H1 (cell line): ENCODE results near the gene TTF1. TPM values are rescaled to one million over a fixed set of nuclear protein-coding genes. Genes with fewer than 3 reads are reported as not detected.

Experiments used
- CTCF ChIA-PET: fragments of 300-600 bp; sonication (Branson Sonifier 250); formaldehyde crosslinking; loops from one replicate; lab custom pipeline; 2021; ENCODE audit not compliant: partially characterized antibody; lab: Charles Lee
- POLR2A ChIA-PET: fragments of 300-600 bp; sonication (Branson Sonifier 250); formaldehyde crosslinking; loops from one replicate; lab custom pipeline; 2021; ENCODE audit warnings: inconsistent platforms; ENCODE audit not compliant: partially characterized antibody; lab: Charles Lee
- DNase-seq, 2 experiments: peaks; one replicate each; pipeline versions ENCODE4 v3.0.0 to v3.0.0-alpha.2; 2010 to 2022; ENCODE audit warnings: low spot score in 2 of 2, low read depth in 1 of 2, mixed read lengths in 1 of 2
- FAIRE-seq: peaks from 2 replicates; lab custom pipeline; 2011; peaks lifted over from hg19 to GRCh38; lab: Jason Lieb, UNC
- H2AFZ ChIP-seq: 2 replicates; pipeline ENCODE4 v1.8.1; 2012; ENCODE audit warnings: low read length, inconsistent platforms
- H2AK5ac ChIP-seq: 2 replicates; pipeline ENCODE4 v1.6.1; 2013; ENCODE audit warnings: low read depth, low read length
- H2BK120ac ChIP-seq: replicated peaks from 2 replicates; pipeline ENCODE3; 2013; ENCODE audit warnings: low read depth, low read length, inconsistent platforms
- H2BK12ac ChIP-seq: 2 replicates; pipeline ENCODE4 v1.6.1; 2013; ENCODE audit warnings: low read depth, low read length
- H2BK15ac ChIP-seq: 2 replicates; pipeline ENCODE4 v1.6.1; 2013; ENCODE audit warnings: low read length
- H2BK20ac ChIP-seq: 2 replicates; pipeline ENCODE4 v1.6.1; 2013; ENCODE audit warnings: low read length
- H2BK5ac ChIP-seq: 2 replicates; pipeline ENCODE4 v1.6.1; 2013; ENCODE audit warnings: low read depth, low read length
- H3K14ac ChIP-seq: 2 replicates; pipeline ENCODE4 v1.6.1; 2013; ENCODE audit warnings: inconsistent platforms; ENCODE audit not compliant: insufficient read length
- H3K18ac ChIP-seq: 2 replicates; pipeline ENCODE4 v1.6.1; 2013; ENCODE audit warnings: low read length; ENCODE audit errors: extremely low read depth
- H3K23ac ChIP-seq: 2 replicates; pipeline ENCODE4 v1.6.1; 2013; ENCODE audit warnings: inconsistent platforms; ENCODE audit not compliant: insufficient read length
- H3K23me2 ChIP-seq: 2 replicates; pipeline ENCODE4 v1.6.1; 2013; ENCODE audit warnings: low read depth, low read length
- H3K27ac ChIP-seq: 2 replicates; pipeline ENCODE4 v1.6.1; 2011; ENCODE audit warnings: low read depth, low read length, inconsistent platforms
- H3K27me3 ChIP-seq, 4 experiments: replicated peaks in 1 of 4; 1 replicate in 1 of 4; 2 replicates in 3 of 4; pipeline versions ENCODE4 v1.6.1 to v1.8.1; 2011 to 2013; ENCODE audit warnings: low read length in 3 of 4, mild to moderate bottlenecking in 3 of 4, inconsistent platforms in 2 of 4, mixed read lengths in 2 of 4, moderate library complexity in 1 of 4; ENCODE audit not compliant: control insufficient read depth in 3 of 4, insufficient read depth in 3 of 4; ENCODE audit errors: extremely low read depth in 1 of 4
- H3K36me3 ChIP-seq, 4 experiments: 2 replicates each; pipeline versions ENCODE4 v1.6.1 to v1.8.1; 2011 to 2013; ENCODE audit warnings: mild to moderate bottlenecking in 4 of 4, low read length in 3 of 4, moderate library complexity in 2 of 4, control low read depth in 1 of 4, inconsistent platforms in 1 of 4; ENCODE audit not compliant: insufficient read depth in 4 of 4, control insufficient read depth in 2 of 4
- H3K4ac ChIP-seq: replicated peaks from 2 replicates; pipeline ENCODE3; 2013; ENCODE audit warnings: low read length, low read depth, mixed read lengths, inconsistent platforms; ENCODE audit not compliant: insufficient read length
- H3K4me1 ChIP-seq, 4 experiments: replicated peaks in 1 of 4; 1 replicate in 1 of 4; 2 replicates in 3 of 4; pipeline versions ENCODE4 v1.6.1 to v1.8.1; 2011 to 2013; ENCODE audit warnings: low read length in 3 of 4, inconsistent platforms in 2 of 4, mixed read lengths in 1 of 4; ENCODE audit not compliant: insufficient read depth in 4 of 4, control insufficient read depth in 3 of 4
- H3K4me2 ChIP-seq, 2 experiments: 2 replicates each; pipeline versions ENCODE4 v1.6.1 to v1.8.1; 2011 to 2013; ENCODE audit warnings: low read depth in 2 of 2, low read length in 2 of 2, control low read depth in 1 of 2, inconsistent platforms in 1 of 2, mild to moderate bottlenecking in 1 of 2; ENCODE audit not compliant: insufficient read depth in 1 of 2
- H3K4me3 ChIP-seq, 4 experiments: fragments of 200-600, 300-600 bp in 1 of 4; sonication (generic), shearing (Covaris generic), sonication (Bioruptor Twin) in 1 of 4; 2 replicates each; pipeline versions ENCODE4 v1.5.1 to v1.8.1; 2011 to 2016; ENCODE audit warnings: low read length in 4 of 4, low read depth in 3 of 4, control low read depth in 2 of 4, inconsistent platforms in 2 of 4, mild to moderate bottlenecking in 2 of 4, mixed read lengths in 1 of 4, moderate library complexity in 1 of 4; ENCODE audit not compliant: insufficient read depth in 2 of 4; ENCODE audit errors: extremely low read depth in 1 of 4
- H3K56ac ChIP-seq: replicated peaks from 2 replicates; pipeline ENCODE3; 2013; ENCODE audit warnings: low read depth, mild to moderate bottlenecking, mixed read lengths, low read length, inconsistent platforms; ENCODE audit not compliant: insufficient read length
- H3K79me1 ChIP-seq: 2 replicates; pipeline ENCODE4 v1.6.1; 2013; ENCODE audit warnings: low read depth, low read length, control low read depth
- H3K79me2 ChIP-seq, 2 experiments: 2 replicates each; pipeline versions ENCODE4 v1.6.1 to v1.8.1; 2012 to 2013; ENCODE audit warnings: low read length in 2 of 2, mild to moderate bottlenecking in 2 of 2, inconsistent platforms in 1 of 2; ENCODE audit not compliant: insufficient read depth in 2 of 2, control insufficient read depth in 1 of 2
- H3K9ac ChIP-seq, 4 experiments: replicated peaks in 1 of 4; 1 replicate in 1 of 4; 2 replicates in 3 of 4; pipeline versions ENCODE4 v1.6.1 to v1.8.1; 2011 to 2013; ENCODE audit warnings: low read depth in 3 of 4, low read length in 3 of 4, control low read depth in 2 of 4, mild to moderate bottlenecking in 2 of 4, moderate library complexity in 2 of 4, inconsistent platforms in 1 of 4; ENCODE audit errors: extremely low read depth in 1 of 4
- H3K9me3 ChIP-seq, 2 experiments: 2 replicates each; pipeline versions ENCODE4 v1.6.1 to v1.8.1; 2012 to 2013; ENCODE audit warnings: mild to moderate bottlenecking in 2 of 2, moderate library complexity in 2 of 2, control low read depth in 1 of 2, inconsistent platforms in 1 of 2, low read depth in 1 of 2, low read length in 1 of 2, mixed read lengths in 1 of 2; ENCODE audit not compliant: insufficient read depth in 2 of 2
- H4K20me1 ChIP-seq, 2 experiments: replicated peaks in 1 of 2; 2 replicates each; pipeline versions ENCODE3 to v1.8.1; 2011 to 2013; ENCODE audit warnings: inconsistent platforms in 2 of 2, low read length in 2 of 2, mild to moderate bottlenecking in 1 of 2; ENCODE audit not compliant: insufficient read depth in 2 of 2, control insufficient read depth in 1 of 2
- H4K5ac ChIP-seq: 2 replicates; pipeline ENCODE4 v1.6.1; 2013; ENCODE audit warnings: low read length, low read depth, mixed read lengths, inconsistent platforms; ENCODE audit not compliant: insufficient read length
- H4K8ac ChIP-seq: 2 replicates; pipeline ENCODE4 v1.8.0; 2013; ENCODE audit warnings: mild to moderate bottlenecking, moderate library complexity, low read length, inconsistent platforms; ENCODE audit not compliant: insufficient read depth; ENCODE audit errors: extremely low read depth
- H4K91ac ChIP-seq: replicated peaks from 2 replicates; pipeline ENCODE3; 2013; ENCODE audit warnings: low read length, mixed read lengths, inconsistent platforms; ENCODE audit not compliant: insufficient read length
- BRCA1 ChIP-seq: IDR thresholded peaks from 2 replicates; pipeline ENCODE4 v1.6.1; 2012; ENCODE audit warnings: low read depth, low read length, improper control_type of control experiment
- CEBPB ChIP-seq: IDR thresholded peaks from 2 replicates; pipeline ENCODE4 v1.6.1; 2012; ENCODE audit warnings: low read depth, low read length
- KDM4A ChIP-seq: IDR thresholded peaks from one replicate; pipeline ENCODE4 v1.7.1; 2012; ENCODE audit warnings: low read depth, mild to moderate bottlenecking, moderate library complexity, low read length, inconsistent platforms; ENCODE audit not compliant: severe bottlenecking
- KDM5A ChIP-seq: fragments of 200-600 bp; IDR thresholded peaks from 2 replicates; pipeline ENCODE4 v1.7.1; 2012; ENCODE audit warnings: mild to moderate bottlenecking, low read length, inconsistent platforms, mixed read lengths
- MAFK ChIP-seq: IDR thresholded peaks from 2 replicates; pipeline ENCODE4 v1.6.1; 2012; ENCODE audit warnings: low read depth, mild to moderate bottlenecking, improper control_type of control experiment, low read length
- RAD21 ChIP-seq, 2 experiments: IDR thresholded peaks in 1 of 2; conservative IDR thresholded peaks in 1 of 2; 2 replicates each; pipeline ENCODE4 v1.6.1; 2011; ENCODE audit warnings: low read depth in 2 of 2, low read length in 2 of 2, improper control_type of control experiment in 1 of 2, inconsistent platforms in 1 of 2, mild to moderate bottlenecking in 1 of 2, moderate library complexity in 1 of 2
- SRF ChIP-seq: IDR thresholded peaks from 2 replicates; pipeline ENCODE4 v1.6.1; 2011; ENCODE audit warnings: mild to moderate bottlenecking, low read depth, low read length, moderate library complexity
- TAF1 ChIP-seq: IDR thresholded peaks from 2 replicates; pipeline ENCODE4 v1.6.1; 2011; ENCODE audit warnings: mild to moderate bottlenecking, low read depth, low read length
- TEAD4 ChIP-seq: IDR thresholded peaks from 2 replicates; pipeline ENCODE4 v1.6.1; 2012; ENCODE audit warnings: low read depth, low read length, inconsistent platforms, mixed read lengths
- YY1 ChIP-seq: IDR thresholded peaks from 2 replicates; pipeline ENCODE4 v1.6.1; 2011; ENCODE audit warnings: low read depth, mild to moderate bottlenecking, low read length
- ZNF274 ChIP-seq: IDR thresholded peaks from 2 replicates; pipeline ENCODE4 v1.7.0; 2012; ENCODE audit warnings: low read length, borderline replicate concordance; ENCODE audit errors: extremely low read depth
- WGBS, 2 experiments: shearing (Covaris generic) in 1 of 2; methylation state at CpG; one replicate each; pipeline versions ENCODE4 v1.1.6 to v1.1.7; 2013 to 2015; ENCODE audit warnings: low lambda C conversion rate in 2 of 2, mixed read lengths in 2 of 2, inconsistent platforms in 1 of 2, low coverage in 1 of 2, missing lambda C conversion rate in 1 of 2; ENCODE audit not compliant: insufficient replicate concordance in 2 of 2, insufficient coverage in 1 of 2, insufficient read length in 1 of 2; ENCODE audit errors: extremely low coverage in 1 of 2, missing lambda C conversion rate in 1 of 2; 5-methylcytosine and 5-hydroxymethylcytosine counted together
- polyA plus RNA-seq, 7 experiments: library from polyadenylated mRNA; depleted of rRNA in 3 of 7; stranded (reverse) in 5 of 7; unstranded in 2 of 7; fragments of >200 nt in 5 of 7; fragments of 200-250 nt in 2 of 7; gene quantifications; 1 replicate in 5 of 7; 2 replicates in 1 of 7; 4 replicates in 1 of 7; pipeline versions ENCODE4 v1.2.1 to v1.2.3, GENCODE V29; 2011 to 2013; ENCODE audit warnings: missing spikeins in 2 of 7, mixed read lengths in 2 of 7
- total RNA-seq: library from RNA; stranded (reverse); fragmentation: NEBNext Ultra II Directional; extraction: Animal tissue kit (Norgen Biotek cat#: 25700); gene quantifications from 2 replicates; pipeline ENCODE4 v1.2.1, GENCODE V29; 2021

Gene TTF1
- total and polyA plus RNA-seq, 2 of the 8 experiments (the other 6 are each of a cell fraction or from before 2014, with no cell fraction given): 7.8 to 22.2 TPM

DNA sequence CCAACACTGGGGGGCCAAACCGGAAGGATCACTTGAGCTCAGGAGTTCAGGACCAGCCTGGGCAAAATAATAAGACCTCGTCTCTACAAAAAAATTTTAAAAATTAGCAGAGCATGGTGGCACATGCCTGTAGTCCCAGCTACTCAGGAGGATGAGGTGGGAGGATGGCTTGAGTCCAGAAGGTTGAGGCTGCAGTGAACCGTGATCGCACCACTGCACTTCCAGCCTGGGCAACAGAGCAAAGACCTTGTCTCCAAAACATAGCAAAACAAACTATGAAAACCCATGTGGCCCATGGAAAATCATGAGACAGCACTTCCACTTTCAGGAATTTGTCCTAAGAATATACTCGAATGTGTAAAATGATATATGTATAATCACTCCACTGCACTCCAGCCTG lies 58.0 kb downstream of the TTF1 start:
- Histone ChIP-seq H2BK20ac (no peak overlapping the region), H3K18ac (no peak overlapping the region), H2BK15ac (no peak overlapping the region), H2BK120ac (no peak overlapping the region), H3K56ac (no peak overlapping the region), H4K5ac (no peak overlapping the region), H4K20me1 (peaks cover 4 to 5% of the 10 kb centered on the region in 2 experiments), H3K9me3 (no peaks in the 10 kb centered on the region), H4K8ac (no peak overlapping the region), H3K4ac (no peak overlapping the region), H3K27ac (no peak overlapping the region), H3K4me3 (no peak overlapping the region), H3K27me3 (no peaks in the 10 kb centered on the region), H2BK5ac (no peak overlapping the region), H3K36me3 (peaks cover 19 to 89% (median 60%) of the 10 kb centered on the region in 4 experiments), H3K4me1 (no peaks in the 10 kb centered on the region), H2AFZ (no peak overlapping the region), H3K79me1 (peaks cover 4% of the 10 kb centered on the region; the same call in 1 of the 2 replicates), H3K14ac (no peak overlapping the region), H3K79me2 (peaks cover 6 to 22% of the 10 kb centered on the region in 2 experiments), H3K9ac (no peak overlapping the region), H3K23ac (no peak overlapping the region), H2AK5ac (no peak overlapping the region), H2BK12ac (no peak overlapping the region), H3K4me2 (no peak overlapping the region), H4K91ac (no peak overlapping the region), H3K23me2 (no peaks in the 10 kb centered on the region)
- DNase-seq (no peak), FAIRE-seq (no peak)
- 77% methylated on average over 5 of the region's 5 CpGs; no CpG with 5 or more reads in 1 of the 2 experiments for WGBS, 2 experiments
- ChIA-PET CTCF (no interaction called here), POLR2A (interaction anchor here (0.6 to 3.3 kb wide), 2 partner anchors 10 to 120 kb away, joined by 3 to 9 read pairs; no protein-coding TSS in a partner anchor)
- TF ChIP-seq TEAD4 (no peak), KDM5A (no peak), RAD21 (IDR thresholded peaks at IDR 0.05 in 1 of 2, conservative IDR thresholded peaks at IDR 0.05 in 1 of 2; ENCODE audit: low read depth in 2 of 2, low read length in 2 of 2) (no peak), TAF1 (no peak), BRCA1 (no peak), ZNF274 (no peak), KDM4A (no peak), SRF (no peak), MAFK (no peak), YY1 (no peak), CEBPB (no peak)
